Stimulated activated CD4-positive, alpha-beta T cell treated with anti-CD3 and anti-CD28 coated beads, TNF-alpha, amount 100 ng/mL, for 24 hours (primary cell): ENCODE data around the gene CSGALNACT2.

Source experiments
- DNase-seq, 3 experiments: peaks; one replicate each; pipeline ENCODE4 v3.0.0-alpha.2; 2020; ENCODE audit warnings: low read depth in 3 of 3

Gene CSGALNACT2

GRCh38 chr10:43111921-43112607 is 26.2 kb upstream of the CSGALNACT2 start:
- DNase-seq, result no peak

- no peak for DNase-seq
These were observed 25.7 kb upstream of the CSGALNACT2 start for GRCh38 chr10:43112608-43112961.

DNA sequence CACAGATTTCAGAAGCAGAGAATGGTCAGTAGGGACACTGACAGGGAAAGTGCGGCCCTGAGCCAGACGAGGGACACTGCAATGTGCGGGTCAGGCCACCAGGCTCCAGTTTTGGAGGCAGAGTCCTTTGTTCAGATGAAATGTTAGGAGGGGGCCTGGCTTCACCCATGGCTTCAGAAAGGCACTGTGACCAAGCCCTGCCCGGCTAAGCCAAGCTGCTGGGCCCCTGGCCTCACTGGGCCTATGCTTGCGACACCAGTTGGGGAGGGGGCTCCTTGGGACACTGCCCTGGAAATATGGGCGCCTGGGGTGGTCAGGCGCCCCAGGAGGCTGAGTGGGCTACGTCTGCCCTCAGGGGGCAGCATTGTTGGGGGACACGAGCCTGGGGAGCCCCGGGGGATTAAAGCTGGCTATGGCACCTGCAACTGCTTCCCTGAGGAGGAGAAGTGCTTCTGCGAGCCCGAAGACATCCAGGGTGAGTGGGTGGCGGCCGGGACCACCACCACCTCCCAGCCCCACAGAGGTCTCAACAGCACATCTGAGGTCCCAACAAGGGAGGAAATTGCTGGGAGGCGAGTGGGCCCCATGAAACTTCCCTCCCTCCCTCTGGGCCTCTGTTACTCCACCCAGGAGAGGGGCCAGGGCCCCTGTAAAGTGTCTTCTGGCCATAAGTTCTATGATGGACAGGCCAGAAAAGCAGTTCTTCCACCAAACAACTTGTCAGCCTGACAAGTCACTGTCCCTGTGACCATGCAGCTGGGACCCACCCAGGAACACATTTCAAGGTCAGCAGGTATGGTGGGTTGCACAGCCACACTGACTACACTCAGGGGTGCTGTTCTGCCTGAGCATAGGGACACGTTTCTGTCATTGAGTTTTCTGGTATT is 24.8 kb upstream of the CSGALNACT2 start:
- DNase-seq, result no peak

- DNase-seq, result no peak
These were observed 24.0 kb upstream of the CSGALNACT2 start for GRCh38 chr10:43114088-43114742.

DNA sequence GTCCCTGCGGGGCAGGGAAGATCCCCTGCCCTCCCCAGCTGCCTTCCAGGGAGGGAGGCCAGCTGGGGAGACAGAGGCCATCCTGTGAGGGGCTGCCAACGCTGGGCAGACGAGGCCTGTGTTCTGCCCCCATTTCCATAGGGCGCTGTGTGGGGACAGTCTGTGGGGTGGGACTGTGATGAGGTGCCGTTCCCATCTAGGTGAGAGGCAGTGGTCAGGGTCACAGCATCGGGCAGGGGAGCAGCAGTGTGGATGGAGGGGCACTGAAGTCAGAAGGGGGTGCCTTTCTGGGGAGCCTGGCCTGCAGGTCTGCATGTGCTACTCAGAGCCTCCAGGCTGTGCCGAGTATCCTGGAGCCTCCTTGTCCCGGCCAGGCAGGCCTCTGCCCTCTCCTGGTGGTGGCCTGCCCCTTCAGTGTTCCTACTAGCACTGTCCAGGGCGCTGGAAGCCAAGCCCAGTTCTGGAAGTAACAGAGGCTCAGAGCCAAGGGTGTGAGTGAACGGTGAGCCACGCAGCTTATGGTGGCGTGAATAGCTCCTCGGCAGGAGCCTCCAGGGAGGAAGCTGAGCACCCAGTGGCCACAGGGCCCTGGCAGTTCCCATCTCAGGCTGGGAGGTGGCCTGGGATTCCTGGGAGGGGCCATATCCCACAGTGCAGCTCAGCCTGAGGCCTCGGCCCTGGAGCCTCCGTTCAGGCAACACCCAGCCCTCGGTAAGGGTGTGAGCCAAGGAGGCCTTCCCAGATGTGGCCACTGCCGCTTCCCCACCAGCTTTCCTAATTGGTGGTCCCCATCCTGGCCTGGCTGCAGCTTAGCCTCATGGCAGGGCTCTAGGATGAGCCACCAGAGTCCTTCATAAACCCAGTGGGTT is 23.3 kb upstream of the CSGALNACT2 start:
- DNase-seq, result no peak

DNA sequence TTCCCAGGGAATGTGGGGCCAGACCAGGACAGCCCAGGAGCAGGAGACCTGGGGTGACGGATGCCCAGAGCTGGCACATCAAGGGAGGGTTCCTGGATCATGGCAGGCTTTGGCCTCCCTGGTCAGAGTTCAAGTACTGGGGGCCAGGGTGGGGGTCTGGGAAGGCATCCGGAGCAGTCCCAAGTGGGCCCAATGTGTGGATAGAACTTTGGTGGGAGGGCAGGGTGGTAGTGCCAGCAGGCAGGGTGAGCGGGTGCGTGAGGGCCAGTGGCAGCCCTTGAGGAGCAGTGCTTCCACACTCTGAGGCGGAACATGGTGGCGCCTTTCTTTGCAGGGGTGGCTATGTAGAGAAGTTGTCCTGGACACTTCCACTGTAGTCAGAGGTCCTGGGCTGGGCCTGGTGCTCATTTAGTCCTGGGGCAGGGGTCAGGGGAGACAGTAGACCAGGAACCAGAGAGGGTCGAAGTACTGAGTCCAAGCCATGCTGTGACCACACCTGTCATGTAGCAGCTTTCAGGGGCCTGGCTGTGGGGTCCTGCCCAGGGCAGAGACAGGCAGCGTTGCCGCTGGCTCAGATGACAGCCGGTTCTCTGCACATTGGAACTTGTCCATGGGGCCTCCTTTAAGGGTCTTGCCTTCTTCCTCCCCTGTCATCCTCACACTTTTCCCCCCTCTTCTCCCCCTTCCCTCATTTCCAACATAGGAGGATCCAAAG is 22.2 kb upstream of the CSGALNACT2 start:
- DNase-seq, result no peak

GRCh38 chr10:43116596-43116995 is 21.6 kb upstream of the CSGALNACT2 start:
- DNase-seq, result no peak

DNA sequence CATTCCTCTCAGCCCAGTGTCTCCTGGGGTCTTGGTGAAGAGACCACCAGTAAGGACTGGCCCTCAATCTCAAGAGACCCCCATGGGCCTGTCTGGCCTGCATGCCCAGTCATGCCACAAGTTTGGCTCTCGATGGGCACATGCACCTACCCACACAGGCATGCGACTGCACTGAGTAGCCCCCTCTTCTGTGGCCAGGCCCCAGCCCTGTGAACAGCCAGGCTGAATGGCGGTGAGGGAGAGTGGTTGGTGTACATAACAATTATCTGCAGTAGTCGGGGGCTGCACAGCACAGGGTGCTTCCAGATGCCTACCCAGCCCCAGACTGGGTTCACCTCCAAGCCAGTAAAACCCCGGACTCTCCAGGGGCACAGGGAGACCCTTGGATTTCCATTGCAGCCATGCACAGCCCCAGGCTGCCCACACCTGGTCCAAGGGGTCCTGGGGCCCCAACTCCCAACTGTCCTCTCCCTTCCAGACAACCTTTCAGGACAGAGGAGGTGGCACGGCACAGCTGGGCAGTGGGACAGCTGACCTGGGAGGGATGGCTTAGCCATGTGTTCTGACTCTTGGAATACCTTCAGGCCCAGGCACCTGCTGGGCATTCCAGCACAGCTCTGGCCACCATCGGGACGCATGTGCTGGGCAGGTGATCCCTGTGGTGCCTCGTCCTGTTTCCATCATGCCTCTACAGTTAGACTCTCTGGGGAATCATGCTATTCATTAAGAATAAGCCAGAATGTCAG is 21.0 kb upstream of the CSGALNACT2 start:
- no peak for DNase-seq

GRCh38 chr10:43117777-43118583 is 20.3 kb upstream of the CSGALNACT2 start:
- no peak for DNase-seq

DNA sequence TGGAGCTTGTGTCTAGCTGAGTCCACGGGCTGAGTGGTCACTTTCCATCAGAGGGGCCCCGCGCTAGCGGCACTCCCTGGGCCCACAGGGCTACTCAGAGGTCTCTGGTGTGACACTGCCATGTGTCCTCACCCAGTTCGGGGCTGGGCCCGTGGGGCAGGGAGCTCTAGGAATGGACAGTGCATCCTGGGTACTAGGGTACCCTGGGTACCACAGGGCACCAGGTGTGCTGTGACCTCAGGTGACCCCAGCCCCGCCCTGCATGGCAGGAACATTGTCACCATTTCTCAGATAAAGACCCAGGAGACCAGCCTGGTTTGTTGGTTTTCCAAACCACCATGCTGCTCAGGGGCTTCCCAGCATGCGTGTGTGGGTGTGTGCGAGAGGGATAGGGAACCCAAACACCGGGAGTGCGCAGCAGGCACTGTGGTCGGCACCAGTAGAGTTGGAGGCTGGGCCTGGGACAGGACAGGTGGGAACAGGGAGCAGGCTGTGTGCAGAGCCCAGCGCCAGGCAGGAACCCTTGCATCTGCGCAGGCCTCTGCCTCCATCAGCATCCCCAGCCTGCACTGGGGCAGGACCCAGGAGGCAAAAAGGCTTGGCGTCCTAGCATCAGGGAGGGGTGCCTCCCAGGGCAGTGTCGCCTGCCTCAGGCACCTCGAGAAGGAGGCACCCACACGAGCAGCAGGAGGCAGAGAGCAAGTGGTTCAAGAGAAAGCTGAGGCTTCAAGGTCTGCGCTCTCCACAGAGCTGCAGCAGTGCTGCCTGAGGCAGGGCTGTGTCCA is 19.4 kb upstream of the CSGALNACT2 start:
- no peak for DNase-seq

DNA sequence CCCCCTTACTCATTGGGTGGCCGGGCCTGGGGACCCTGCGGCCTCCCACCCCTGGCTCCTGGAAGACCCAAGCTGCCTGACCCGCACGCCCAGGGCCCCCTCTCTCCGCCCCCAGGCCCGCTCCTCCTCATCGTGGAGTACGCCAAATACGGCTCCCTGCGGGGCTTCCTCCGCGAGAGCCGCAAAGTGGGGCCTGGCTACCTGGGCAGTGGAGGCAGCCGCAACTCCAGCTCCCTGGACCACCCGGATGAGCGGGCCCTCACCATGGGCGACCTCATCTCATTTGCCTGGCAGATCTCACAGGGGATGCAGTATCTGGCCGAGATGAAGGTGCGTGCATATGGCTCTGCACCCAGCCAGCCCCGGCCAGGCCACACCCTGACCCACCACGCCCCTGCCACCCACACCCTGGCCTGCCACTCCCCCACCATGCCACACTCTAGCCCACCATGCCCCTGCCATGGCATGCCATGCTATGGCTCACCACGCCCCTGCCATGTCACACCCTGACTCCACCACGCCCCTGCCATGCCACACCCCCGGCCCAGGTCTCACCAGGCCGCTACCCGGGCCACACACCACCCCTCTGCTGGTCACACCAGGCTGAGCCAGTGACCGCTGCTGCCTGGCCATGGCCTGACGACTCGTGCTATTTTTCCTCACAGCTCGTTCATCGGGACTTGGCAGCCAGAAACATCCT is 18.7 kb upstream of the CSGALNACT2 start:
- DNase-seq, result no peak

- no peak for DNase-seq
These were observed 17.9 kb upstream of the CSGALNACT2 start for GRCh38 chr10:43120116-43120928.

GRCh38 chr10:43120929-43121314 is 17.3 kb upstream of the CSGALNACT2 start:
- peak in 2 of 3 experiments; percentile 9 to 58 for DNase-seq

DNA sequence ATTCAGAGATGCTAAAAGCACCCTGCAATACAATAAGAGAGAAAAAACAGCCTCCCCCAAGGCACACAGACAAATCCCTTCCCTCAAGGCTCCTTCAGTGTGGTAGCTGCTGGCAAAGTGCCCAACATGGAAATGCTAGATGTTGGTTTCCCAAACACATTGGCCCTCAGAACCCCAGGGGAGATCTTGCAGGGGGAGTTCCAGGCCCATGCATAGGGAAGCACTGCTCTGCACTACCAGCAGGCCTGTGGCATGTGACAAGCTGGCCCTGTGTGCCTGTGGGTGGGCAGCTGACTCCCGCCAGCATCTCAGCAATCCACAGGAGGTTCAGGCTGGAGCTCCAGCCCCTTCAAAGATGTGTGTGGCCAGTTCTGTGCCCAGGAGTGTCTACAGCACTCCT is 16.8 kb upstream of the CSGALNACT2 start:
- DNase-seq, result no peak

- no peak for DNase-seq
These were observed 16.1 kb upstream of the CSGALNACT2 start for GRCh38 chr10:43122096-43122495.

GRCh38 chr10:43122826-43123225 is 15.4 kb upstream of the CSGALNACT2 start:
- no peak for DNase-seq
